ENCODE data around the gene SHISAL2A.

DNA sequence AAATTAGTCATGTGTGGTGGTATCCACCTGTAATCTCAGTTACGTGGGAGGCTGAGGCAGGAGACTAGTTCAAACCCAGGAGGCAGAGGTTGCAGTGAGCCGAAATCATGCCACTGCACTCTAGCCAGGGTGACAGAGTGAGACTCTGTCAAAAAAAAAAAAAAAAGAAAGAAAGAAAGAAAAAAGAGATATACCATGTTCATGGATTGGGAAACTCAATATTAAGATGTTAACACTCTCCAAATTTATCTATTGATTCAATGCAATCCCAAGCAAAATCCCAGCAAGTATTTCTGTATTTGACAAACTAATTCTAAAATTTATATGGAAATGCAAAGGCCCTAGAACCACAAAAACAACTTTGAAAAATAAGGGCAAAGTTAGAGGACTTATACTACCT, 11.0 kb upstream of the SHISAL2A start:
- no peak for TF ChIP-seq POLR2A (IDR thresholded peaks at IDR 0.05; ENCODE audit: low read depth, low read length)
- TF ChIP-seq POLR2AphosphoS5 (IDR thresholded peaks at IDR 0.05; ENCODE audit: low read depth, low read length), result no peak
- TF ChIP-seq TAF1 (IDR thresholded peaks at IDR 0.05; ENCODE audit: borderline replicate concordance, low read depth, low read length), result no peak
